Central memory CD4-positive, alpha-beta T cell (primary cell): ENCODE results near the gene FREY1.

Source experiments
- DNase-seq: peaks from one replicate; pipeline ENCODE4 v3.0.0; 2022

FREY1 gene

GRCh38 chr11:45928535-45929215, 21.6 kb upstream of the FREY1 start:
- no peak for DNase-seq

- DNase-seq: no peak
Measured at GRCh38 chr11:45927684-45928413, 20.8 kb upstream of the FREY1 start.

DNA sequence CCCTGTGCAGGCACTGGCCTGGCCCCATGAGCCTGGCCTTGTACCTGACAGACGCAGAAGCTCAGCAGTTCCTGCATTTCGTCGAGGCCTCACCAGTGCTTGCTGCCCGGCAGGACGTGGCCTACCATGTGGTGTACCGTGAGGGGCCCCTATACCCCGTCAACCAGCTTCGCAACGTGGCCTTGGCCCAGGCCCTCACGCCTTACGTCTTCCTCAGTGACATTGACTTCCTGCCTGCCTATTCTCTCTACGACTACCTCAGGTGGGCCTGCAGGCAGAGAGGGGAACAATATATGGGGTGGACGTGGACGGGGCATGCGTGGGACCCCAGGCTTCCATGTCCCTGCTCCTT, 20.2 kb upstream of the FREY1 start:
- no peak for DNase-seq

DNA sequence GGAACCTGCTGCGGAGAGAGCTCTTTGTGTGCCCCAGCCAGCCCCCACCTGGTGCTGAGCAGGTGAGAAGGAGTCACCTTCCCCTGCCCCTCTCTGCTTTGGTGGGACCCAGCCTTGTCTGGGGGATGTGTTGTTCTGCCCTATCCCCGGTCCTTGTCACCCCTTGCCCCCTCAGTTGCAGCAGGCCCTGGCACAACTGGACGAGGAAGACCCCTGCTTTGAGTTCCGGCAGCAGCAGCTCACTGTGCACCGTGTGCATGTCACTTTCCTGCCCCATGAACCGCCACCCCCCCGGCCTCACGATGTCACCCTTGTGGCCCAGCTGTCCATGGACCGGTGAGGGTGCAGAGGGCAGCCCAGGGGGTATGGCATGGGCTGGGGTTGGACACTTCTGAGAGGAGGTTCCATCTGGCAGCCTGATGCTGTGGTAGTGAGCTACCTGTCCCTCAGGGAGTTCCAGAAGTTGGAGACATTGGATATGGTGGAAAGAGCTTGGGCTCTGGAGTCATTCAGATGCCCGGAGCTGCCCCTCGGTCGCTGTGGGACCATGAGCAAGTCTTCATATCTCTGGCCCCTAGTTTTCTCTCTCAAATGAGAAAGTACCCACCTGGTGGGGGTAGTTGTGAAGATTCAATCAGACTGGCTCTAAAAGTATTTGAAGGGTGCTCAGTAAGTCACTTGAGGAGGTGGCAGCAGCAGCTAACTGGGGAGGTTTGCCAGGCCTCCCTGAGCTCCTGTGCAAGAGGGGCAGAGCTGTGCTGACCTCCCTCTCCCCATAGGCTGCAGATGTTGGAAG, 19.7 kb upstream of the FREY1 start:
- no peak for DNase-seq

DNA sequence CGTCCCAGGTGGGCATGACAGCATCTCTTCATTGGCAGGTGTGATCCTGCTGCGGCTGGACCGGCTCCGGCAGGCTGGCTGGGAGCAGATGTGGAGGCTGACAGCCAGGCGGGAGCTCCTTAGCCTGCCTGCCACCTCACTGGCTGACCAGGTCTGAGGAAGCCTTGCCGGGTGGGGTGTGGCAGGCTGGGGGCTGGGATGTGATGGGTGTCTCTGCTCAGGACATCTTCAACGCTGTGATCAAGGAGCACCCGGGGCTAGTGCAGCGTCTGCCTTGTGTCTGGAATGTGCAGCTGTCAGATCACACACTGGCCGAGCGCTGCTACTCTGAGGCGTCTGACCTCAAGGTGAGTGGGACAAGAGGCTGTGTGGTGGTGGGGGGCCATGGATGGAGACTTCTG, 18.9 kb upstream of the FREY1 start:
- no peak for DNase-seq

- DNase-seq: no peak
Measured at GRCh38 chr11:45925550-45925949, 18.5 kb upstream of the FREY1 start.

DNA sequence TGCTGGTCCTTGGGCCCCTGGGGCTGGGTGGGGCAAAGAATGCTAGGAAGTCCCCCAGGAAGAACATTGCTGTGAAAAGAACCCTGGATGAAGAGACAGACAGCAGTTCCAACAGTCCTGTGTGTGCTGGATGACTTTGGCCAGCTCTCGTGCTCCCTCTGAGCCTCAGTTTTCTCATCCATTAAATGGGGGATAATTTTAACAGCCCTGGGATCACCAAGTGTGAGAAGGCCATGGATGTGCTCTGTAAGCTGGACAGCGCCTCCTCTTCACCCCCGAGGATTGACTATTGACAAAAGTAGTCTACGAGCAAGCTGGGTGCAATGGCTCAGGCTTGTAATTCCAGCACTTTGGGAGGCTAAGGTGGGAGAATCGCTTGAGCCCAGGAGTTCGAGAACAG, 17.9 kb upstream of the FREY1 start:
- no peak for DNase-seq

DNA sequence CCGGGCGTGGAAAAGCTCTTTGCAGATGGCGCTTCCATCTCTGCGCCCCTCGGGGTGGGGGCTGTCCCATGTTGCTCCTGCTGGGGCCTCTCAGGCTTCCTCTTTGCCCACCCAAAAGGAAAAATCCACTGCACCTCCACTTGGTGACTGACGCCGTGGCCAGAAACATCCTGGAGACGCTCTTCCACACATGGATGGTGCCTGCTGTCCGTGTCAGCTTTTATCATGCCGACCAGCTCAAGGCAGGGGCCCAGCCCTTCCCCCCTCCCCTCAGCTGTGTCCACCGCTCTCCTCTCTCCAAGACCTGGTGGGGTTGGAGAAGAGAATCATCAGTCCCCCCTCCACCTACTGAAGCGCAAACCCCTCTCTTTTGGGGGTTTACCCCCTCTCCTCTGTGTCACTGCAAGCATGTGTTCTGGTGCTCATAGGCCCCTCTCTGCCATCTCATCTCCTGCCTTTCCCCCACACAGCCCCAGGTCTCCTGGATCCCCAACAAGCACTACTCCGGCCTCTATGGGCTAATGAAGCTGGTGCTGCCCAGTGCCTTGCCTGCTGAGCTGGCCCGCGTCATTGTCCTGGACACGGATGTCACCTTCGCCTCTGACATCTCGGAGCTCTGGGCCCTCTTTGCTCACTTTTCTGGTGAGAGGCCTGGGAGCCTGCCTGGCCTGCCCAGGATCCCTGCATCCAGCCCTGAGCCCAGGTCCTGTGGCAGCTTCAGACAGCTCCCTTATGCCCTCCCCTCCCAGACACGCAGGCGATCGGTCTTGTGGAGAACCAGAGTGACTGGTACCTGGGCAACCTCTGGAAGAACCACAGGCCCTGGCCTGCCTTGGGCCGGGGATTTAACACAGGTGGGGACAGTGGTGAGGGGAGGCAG, 17.2 kb upstream of the FREY1 start:
- DNase-seq: no peak

DNA sequence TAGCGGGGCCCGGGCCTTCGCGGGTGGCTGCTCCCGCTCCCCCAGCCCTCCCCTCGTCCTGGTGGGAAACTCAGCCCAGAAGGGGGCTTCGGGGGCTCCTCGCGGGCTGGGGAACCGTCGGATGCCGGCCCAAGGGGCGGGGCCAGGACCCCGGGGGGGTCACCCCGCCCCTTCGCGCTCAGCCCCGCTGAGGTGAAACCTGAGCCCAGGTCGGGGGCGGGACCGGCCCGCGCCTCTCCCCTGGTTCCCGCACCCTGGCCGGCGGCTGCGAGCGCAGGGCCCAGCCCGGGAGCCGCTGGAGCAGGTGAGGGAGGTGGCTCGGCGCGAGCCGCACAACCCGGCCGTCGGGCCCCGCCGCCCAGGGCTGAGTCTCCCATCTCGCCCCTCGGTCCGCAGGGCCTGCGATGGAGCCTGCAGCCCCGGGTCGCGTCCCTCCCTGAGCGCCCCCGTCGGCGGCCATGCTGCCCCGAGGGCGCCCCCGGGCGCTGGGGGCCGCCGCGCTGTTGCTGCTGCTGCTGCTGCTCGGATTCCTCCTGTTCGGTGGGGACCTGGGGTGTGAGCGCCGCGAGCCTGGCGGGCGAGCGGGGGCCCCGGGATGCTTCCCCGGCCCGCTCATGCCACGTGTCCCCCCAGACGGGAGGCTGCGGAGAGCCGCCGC, 15.5 kb upstream of the FREY1 start, which contains the start of gene LARGE2:
Gene LARGE2 (plus strand): TSS at position 232 of the 658 bp plus-strand sequence. CDS start 227 bp downstream, at position 459.
- no peak for DNase-seq

DNA sequence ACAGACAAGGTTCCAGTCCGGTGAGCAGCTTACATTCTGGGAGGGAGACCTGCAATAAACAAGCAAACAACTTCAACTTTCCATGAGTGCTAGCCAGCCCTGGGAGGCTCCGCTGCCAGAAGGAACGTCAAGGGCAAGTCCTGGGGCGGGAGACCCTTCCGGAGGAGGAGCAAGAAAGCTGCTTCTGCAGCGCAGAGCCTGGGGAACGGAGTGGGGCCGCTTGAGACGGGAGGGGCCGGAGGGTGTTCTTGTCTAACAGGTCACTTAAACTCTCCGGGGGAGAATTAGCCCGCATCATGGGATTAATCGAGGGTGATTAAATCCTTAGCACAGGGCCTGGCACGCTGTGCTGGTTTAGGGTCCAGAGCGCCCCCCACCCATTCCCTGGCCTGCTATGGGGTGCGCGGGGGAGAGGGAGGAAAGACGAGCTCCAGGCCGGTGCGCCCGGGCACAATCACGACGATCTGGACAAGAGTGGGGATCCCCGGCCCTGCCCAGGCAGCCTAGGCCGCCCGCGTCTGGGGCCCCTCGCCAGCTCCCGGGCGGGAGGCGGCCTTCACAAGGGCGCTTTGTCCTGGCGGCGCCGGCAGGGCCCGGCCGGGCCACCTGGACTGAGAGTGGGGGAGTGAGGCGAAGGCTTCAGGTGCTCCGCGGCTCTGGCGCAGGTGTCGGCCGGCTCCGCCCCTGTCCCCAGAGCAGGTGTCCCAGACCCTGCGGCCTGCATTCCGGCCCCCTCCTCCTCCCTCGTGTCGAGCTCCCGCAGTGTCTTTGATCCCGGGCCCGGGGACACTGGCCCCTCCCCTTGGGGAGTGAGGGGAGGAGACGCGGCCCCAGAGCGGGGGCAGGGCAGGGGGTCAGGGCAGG, 14.7 kb upstream of the FREY1 start:
- no peak for DNase-seq

DNA sequence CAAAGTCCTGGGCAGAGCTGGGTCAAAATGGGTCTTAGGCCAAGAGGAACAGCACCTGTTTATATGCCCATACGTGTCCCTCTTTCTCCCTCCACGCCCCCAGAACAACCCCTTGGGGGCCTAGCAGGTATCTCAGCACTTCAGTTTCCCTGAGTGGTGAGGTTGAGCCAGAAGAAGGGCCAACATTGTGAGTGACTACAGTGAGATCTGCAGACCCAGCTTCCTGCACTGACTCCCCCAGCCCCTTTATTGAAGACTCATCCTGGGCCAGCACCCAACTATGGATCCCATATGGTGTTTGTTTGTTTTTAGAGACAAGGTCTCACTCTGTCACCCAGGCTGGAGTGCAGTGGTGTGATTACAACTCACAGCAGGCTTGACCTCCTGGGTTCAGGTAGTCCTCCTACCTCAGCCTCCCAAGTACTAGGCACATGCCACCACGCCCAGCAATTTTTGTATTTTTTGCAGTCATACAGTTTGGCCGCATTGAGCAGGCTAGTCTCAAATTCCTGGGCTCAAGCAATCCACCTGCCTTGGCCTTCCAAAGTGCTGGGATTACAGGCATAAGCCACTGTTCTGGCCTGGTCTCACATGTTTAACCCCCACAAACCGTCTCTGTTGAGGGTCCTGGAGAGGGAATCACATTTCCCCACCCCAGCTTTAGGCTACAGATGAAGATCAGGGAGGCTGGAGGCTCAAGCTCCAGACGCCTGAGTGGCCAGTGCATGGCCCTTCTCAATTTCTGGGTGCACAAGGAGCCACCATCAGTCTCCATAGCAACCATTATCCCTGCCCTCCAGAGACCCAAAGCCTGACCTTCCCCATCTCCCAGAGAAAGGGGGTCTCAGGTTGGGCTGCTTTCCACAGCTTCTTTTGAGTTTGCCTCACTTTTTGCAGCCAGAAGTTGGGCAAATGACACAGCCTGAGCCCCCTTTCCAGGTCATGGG, 13.7 kb upstream of the FREY1 start:
- no peak for DNase-seq

DNA sequence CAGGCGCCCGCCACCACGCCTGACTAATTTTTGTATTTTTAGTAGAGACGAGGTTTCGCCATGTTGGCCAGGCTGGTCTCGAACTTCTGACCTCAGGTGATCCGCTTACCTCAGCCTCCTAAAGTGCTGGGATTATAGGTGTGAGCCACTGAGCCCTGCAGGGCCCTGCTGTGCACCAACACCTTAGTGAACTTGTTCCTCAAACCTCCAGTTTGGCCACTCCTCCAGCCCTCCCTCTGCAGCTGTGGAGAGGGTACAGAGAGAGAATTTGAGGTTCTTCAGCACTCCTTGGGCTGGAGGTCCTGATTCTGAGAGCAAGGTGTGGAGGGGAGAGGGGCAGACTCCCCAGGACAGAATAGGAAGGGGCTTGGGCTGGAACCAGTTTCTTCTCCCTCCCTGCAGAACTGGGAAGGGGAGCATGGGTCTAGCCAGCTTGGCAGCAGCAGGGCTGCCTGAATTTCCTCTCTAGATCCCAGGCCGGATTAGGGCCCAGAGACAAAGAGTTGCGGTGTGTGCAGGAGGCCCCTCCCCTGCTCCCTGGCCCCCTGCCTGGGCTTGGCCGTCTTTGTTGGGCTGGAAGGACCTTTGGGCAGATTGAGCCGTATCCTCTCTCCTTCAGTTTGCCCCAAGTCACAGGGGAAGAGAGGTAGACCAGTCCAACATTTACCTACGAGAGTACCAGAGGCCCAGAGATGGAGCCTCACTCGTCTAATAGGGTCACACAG, 12.9 kb upstream of the FREY1 start:
- no peak for DNase-seq

DNA sequence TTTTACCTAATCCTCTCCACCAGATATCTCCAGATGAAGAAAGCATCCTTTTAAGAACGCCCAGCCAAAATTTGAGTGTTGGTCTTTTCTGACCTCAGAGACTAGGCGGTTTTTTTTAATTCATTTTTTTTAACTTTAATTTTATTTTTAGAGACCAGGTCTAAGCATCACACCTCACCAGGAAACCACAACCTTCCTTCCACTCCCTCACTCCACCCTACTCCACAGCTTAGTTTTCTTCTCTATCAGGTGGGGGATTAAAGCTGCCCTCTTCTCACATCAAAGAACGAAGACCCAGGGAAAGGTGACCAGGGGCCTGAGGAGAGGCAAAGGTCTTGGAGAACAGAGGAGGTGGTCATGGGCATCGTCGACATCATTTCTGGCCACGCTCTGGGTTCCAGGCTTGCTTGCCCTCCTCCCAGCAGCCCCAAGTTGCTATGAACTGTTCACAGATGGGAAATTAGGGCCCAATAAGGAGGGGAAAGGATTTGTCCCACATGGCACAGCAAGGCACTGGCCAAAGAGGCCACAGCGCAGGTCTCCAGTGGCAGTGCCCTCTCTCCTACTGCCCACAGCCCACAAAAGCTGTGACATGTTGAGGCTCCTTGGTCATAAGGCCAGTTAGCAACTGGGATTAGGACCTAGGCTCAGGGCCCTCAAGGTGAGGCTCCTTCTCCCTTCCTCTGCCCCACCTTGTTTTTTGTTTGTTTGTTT, 12.0 kb upstream of the FREY1 start:
- DNase-seq: no peak

- peak; percentile 35 for DNase-seq
Measured at GRCh38 chr11:45918331-45918941, 11.4 kb upstream of the FREY1 start.

GRCh38 chr11:45917623-45918330, 10.7 kb upstream of the FREY1 start, which contains the start of gene PEX16:
PEX16 (minus strand) TSS chr11:45917877; CDS start chr11:45917811, 66 bp downstream.
- DNase-seq: peak; percentile 99

DNA sequence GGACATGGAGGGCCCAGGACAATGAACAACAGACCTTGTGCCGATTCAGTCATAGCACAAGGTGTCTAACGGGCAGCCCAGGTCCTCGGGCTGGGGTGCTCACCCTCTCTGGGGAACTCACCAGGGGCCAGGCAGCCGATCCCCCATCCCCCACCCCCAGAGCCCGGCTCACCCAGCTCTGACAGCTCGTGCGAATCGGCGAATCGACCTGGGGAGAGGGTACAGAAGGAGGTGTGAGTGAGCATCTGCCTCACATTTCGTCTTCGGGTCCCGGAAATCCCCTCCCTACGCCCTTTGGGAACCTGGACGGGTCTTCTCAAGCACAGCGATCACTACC, 10.2 kb upstream of the FREY1 start:
- DNase-seq: no peak

DNA sequence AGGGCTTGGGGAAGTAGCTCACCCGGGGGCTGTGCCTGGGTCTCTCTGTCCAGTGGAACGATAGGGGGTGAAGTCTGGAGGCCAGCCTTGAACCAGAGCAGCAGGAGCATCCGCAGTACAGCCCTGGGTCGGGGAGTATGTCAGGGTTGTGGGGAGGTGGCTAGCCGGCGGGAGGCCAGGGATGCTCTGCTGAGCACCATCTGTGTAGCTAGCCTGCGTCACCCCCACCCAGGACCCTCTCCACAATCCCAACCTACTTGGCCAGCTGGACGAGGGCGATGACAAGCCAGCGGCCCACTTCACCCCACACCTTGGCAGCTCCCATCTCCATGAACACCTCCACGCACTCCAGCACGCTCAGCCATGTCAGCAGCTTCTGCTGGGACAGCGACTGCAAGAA, 8.4 kb upstream of the FREY1 start:
- no peak for DNase-seq
